GM19397 (cell line): ENCODE measurements around the gene ACAA2.
A peak's percentile ranks its signal among the peaks of the same experiment; 100 is the strongest.
"Not testable (repeated sequence)": the region's sequence is repeated elsewhere in the genome, so short reads cannot be mapped to it uniquely, and the experiment has no call there.

Source experiments
- ATAC-seq: cut with Tn5 transposase; IDR thresholded peaks from one replicate; pipeline ENCODE4 v1.9.1; 2021; ENCODE audit warnings: mild to moderate bottlenecking, moderate library complexity; ENCODE audit not compliant: unreplicated experiment

Gene ACAA2

GRCh38 chr18:49813069-49813318 is 339 bp downstream of the ACAA2 start:
- peak; percentile 26 for ATAC-seq

- no peak for ATAC-seq
Measured at GRCh38 chr18:49812286-49813068, 856 bp downstream of the ACAA2 start.

- ATAC-seq = no peak
Measured at GRCh38 chr18:49811151-49811938, 2.0 kb downstream of the ACAA2 start.

GRCh38 chr18:49808553-49809191 is 4.7 kb downstream of the ACAA2 start:
- not testable (repeated sequence) for ATAC-seq

- no peak for ATAC-seq
Measured at GRCh38 chr18:49804096-49804495, 9.2 kb downstream of the ACAA2 start.

GRCh38 chr18:49802623-49803022 is 10.7 kb downstream of the ACAA2 start:
- no peak for ATAC-seq

GRCh38 chr18:49800491-49800890 is 12.8 kb downstream of the ACAA2 start:
- not testable (repeated sequence) for ATAC-seq

- not testable (repeated sequence) for ATAC-seq
Measured at GRCh38 chr18:49799806-49800205, 13.5 kb downstream of the ACAA2 start.

- no peak for ATAC-seq
Measured at GRCh38 chr18:49798001-49798400, 15.3 kb downstream of the ACAA2 start.

GRCh38 chr18:49795612-49796552 is 17.5 kb downstream of the ACAA2 start:
- ATAC-seq = no peak

- ATAC-seq = no peak
Measured at GRCh38 chr18:49794743-49795142, 18.6 kb downstream of the ACAA2 start.

GRCh38 chr18:49789560-49790134 is 23.7 kb downstream of the ACAA2 start:
- not testable (repeated sequence) for ATAC-seq

- no peak for ATAC-seq
Measured at GRCh38 chr18:49788327-49788898, 24.9 kb downstream of the ACAA2 start.

- ATAC-seq = no peak
Measured at GRCh38 chr18:49786019-49786720, 27.2 kb downstream of the ACAA2 start.

- ATAC-seq = no peak
Measured at GRCh38 chr18:49784427-49785185, 28.7 kb downstream of the ACAA2 start.

GRCh38 chr18:49783631-49784030 is 29.7 kb downstream of the ACAA2 start:
- not testable (repeated sequence) for ATAC-seq

- ATAC-seq = no peak
Measured at GRCh38 chr18:49778826-49779465, 34.4 kb downstream of the ACAA2 start.

GRCh38 chr18:49769047-49769728 is 44.1 kb downstream of the ACAA2 start:
- no peak for ATAC-seq
